GM18951 (cell line): ENCODE measurements around the gene ARMS2.

Experiments
- POLR2A ChIP-seq: IDR thresholded peaks from 4 replicates; pipeline ENCODE4 v1.6.1; 2011; ENCODE audit warnings: mild to moderate bottlenecking; ENCODE audit not compliant: insufficient read length, insufficient read depth; ENCODE audit errors: extremely low read depth
- in situ Hi-C: fragments of 300-500 bp; cut with MboI; formaldehyde crosslinking; loops from one replicate; pipeline ENCODE4 v1.12.0; 2022; ENCODE audit warnings: low sequenced_read_pairs, mixed read lengths, inconsistent platforms; ENCODE audit not compliant: unreplicated experiment

ARMS2 gene

DNA sequence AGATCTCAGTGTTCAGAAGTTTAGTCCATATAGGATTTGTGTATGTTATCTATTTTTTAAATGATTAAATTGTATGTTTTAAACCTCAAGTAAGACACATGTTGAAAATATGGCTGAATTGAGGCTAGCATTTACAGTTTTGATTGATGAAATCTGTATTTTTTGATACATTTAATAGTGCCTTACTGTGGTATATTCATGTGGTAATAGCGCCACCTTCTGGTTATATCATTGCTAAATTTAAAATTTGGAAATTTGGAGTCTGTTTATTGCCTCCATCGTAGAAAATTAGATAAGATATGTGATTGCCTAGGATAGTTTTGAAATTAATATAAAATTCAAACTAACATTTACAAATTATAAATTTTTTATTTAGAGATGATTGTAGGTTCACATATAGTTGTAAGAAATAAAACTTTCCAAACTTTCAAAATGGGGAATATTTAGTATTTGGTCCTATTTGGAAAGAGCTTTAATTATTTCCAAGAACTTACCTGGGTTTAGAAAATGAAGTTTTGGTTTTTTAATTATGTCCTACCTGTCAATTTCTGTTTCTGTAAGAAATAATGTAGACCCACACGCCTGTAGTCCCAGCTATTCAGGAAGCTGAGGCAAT is 19.1 kb upstream of the ARMS2 start:
- no peak for TF ChIP-seq POLR2A
- in situ Hi-C loops, result no loop called here

- in situ Hi-C loops, result no loop called here
- TF ChIP-seq POLR2A, result no peak
These were observed 12.5 kb upstream of the ARMS2 start for GRCh38 chr10:122441961-122442360.

- in situ Hi-C loops, result no loop called here
- TF ChIP-seq POLR2A, result no peak
These were observed 9.0 kb upstream of the ARMS2 start for GRCh38 chr10:122445469-122445868.

DNA sequence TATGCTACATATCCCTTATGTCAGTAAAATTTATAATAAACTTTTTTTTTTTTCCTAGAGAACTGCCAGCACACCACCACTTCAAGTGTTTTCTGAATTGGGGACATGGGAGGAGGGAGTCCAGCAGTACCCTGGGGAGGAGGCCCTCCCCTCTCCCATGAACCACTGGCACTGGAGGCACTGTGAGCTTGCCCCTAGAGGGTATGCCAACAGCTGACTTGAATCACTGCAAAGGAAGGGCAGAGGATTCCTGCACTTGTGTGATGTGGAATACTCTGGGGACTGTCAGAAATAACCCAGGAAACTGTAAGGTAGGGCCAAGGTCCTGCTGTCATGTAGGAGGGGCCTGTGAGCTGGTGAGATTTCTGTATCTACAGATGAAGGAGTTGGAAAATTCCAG is 8.5 kb upstream of the ARMS2 start:
- in situ Hi-C loops, result no loop called here
- TF ChIP-seq POLR2A, result no peak

DNA sequence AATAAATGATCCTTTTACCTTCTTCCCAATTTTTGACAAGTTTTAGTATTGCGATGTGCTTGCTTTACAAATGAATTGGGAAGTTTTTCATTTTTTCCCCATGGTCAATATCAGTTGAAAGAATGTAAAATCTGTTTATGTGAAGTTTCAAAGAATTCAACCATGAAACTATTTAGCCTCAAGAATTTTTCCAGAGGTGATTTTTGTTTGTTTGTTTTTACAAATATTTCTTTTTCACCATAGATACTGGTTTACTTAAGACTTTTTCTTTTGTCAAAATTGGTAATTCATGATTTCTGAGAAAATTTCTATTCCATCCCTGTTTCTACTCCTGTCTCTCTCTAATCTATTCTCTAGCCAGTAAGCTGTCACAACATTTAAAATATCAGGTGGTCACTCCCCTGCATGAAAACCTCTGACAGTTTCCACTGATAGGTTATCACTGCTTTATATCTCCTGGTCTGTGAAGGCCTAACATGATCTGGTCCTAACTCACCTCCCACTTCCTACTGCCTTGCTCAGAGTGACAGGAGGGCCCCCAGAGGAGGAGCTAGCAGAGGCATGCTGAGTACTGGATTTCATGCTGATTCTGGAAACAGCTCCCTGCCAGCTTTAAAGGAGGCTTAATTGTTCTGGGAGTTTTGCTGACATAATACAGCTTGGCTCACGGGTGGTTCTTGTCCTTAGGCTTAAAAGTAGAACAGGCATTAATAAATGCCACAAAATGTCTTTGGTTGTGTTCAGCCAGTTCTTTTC is 7.6 kb upstream of the ARMS2 start:
- TF ChIP-seq POLR2A, result no peak
- in situ Hi-C loops, result no loop called here

GRCh38 chr10:122448600-122448999 is 5.9 kb upstream of the ARMS2 start:
- in situ Hi-C loops, result no loop called here
- TF ChIP-seq POLR2A, result no peak

GRCh38 chr10:122449153-122449552 is 5.3 kb upstream of the ARMS2 start:
- TF ChIP-seq POLR2A, result no peak
- in situ Hi-C loops, result no loop called here

DNA sequence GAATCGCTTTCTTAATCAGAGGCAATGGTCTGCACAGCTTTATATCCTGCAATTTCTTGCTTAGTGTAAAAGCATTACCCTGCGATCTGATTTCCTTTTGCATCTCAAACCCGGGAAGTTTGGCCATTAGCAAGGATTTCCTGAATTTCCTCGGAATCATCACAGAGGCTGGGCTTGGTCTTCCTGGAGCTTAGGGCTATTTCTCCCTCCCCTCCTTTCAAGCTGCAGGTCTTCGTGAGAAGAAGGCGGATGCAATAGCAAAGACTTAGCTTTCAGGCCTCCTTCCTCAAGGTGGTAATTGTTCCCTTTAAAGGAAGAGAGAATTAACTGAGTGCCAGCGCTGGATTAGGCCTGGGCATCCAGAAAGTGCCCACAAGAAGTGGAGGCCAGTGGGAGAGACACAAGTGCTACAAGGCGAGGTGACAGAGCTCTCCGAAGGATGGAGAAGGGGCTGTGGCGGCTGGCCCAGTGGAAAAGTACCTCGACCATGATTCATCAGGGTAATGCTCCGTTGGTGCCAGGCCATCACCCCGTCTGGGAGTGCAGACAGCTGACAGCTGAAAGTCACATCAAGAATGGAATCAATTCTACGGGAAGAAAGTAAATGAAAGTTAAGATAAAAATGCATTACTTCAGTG is 4.0 kb upstream of the ARMS2 start:
- no peak for TF ChIP-seq POLR2A

GRCh38 chr10:122454071-122454470 is 382 bp upstream of the ARMS2 start:
- TF ChIP-seq POLR2A, result no peak
- in situ Hi-C loops, result no loop called here

More for the DNA sequence above, 4.0 kb upstream of the ARMS2 start:
- in situ Hi-C loops, result no loop called here

DNA sequence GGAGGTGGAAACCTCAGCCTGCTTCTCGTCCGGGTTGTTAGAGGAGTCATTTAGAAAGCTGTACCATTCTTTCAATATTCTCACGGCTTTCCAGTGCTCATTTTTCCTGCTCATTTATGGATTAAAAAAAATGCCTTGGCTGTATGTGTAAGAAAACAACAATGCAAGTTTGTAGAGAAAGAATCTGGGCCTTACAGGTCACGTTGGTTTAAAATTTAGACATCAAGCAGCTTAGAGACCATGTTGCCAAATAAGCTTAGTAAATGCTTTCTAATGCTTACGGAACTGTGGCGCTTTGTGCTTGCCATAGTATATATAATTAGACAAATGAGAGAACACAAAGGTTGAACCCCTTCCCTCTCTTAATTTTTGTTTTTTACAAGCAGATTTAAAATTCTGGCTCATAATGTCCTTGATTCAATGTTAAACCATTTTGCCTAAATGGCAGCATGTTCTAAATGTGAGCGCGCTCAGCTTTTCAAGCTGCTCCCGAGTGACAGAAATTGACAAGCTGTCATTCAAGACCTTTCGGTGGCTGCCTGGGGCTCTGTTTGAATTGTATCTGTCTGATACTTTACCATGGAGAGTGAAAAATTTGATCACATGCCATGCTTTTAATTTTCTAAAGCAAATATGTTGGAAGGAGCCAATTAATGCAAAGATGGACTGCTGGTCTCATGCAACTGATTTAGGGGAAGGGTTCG is 1.1 kb downstream of the ARMS2 start:
- no peak for TF ChIP-seq POLR2A

GRCh38 chr10:122457934-122458333 is 3.5 kb downstream of the ARMS2 start:
- in situ Hi-C loops, result no loop called here
- TF ChIP-seq POLR2A, result no peak

More for the DNA sequence above, 1.1 kb downstream of the ARMS2 start:
- in situ Hi-C loops, result no loop called here

DNA sequence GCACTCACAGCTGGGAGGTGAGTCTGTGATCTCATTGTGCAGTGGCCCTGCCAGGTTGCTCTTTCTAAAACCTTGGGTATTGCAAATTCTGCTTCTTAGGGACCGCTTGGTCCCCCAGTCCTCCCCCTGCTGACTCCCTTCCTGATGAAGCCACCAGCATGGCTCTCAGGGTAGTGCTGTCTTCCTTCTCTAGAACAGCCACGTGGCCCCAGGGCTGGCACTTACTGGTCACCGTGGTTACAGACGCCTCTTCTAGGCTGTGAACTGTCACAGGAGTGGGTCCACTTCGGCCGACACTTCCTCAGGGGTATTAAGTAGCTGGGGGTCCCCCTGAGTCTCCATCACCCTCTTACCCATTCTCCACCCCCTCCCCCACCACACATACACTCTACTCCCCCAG is 4.2 kb downstream of the ARMS2 start:
- in situ Hi-C loops, result no loop called here
- no peak for TF ChIP-seq POLR2A

DNA sequence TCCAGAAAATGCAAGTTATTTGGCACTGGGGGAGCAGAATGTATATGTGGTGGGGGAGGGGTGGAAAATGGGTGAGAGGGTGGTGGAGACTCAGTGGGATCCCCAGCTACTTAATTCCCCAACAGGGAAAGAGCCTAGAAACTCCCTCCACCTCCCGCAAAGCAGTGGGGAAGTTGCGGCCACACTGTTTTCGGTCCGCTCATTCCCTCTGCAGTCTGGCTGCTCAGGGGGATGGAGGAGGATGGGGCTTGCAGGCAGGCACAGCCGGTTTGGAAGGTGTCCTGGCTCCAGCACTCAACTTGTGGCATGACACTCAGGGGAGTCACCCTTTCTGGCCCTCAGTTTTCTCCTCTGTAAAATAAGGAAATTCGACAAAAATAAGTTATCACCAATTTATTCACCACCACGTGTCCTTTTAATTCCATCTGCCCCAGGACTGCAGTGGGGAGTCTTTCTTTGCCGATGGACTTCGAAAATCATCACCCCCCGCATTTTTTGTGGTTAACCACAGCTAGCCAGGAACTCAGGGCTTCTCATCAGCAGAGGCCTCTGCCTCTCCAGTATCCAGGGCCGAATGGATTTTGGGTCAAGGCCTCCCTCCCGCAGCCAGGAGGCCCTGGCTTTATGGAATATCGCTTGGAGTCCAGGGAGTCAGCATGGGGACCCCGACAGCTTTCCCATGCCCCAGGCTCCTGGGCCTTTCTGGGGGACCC is 5.3 kb downstream of the ARMS2 start:
- in situ Hi-C loops, result no loop called here
- no peak for TF ChIP-seq POLR2A
